Loucy (cell line): ENCODE results near the gene CABP5.

Experiments
- EZH2phosphoT487 ChIP-seq: fragments of 200-600 bp; IDR thresholded peaks from 2 replicates; pipeline ENCODE4 v1.6.1; 2018; ENCODE audit warnings: antibody characterized with exemption, mild to moderate bottlenecking, moderate library complexity, borderline replicate concordance
- TF ChIP-seq, protein P1 (sequence below): fragments of 200-600 bp; sonication (generic); conservative IDR thresholded peaks from 2 replicates; pipeline ENCODE4 v1.5.1; 2014; ENCODE audit warnings: mild to moderate bottlenecking, antibody characterized with exemption, low read length

- TF ChIP-seq, protein P1, sequence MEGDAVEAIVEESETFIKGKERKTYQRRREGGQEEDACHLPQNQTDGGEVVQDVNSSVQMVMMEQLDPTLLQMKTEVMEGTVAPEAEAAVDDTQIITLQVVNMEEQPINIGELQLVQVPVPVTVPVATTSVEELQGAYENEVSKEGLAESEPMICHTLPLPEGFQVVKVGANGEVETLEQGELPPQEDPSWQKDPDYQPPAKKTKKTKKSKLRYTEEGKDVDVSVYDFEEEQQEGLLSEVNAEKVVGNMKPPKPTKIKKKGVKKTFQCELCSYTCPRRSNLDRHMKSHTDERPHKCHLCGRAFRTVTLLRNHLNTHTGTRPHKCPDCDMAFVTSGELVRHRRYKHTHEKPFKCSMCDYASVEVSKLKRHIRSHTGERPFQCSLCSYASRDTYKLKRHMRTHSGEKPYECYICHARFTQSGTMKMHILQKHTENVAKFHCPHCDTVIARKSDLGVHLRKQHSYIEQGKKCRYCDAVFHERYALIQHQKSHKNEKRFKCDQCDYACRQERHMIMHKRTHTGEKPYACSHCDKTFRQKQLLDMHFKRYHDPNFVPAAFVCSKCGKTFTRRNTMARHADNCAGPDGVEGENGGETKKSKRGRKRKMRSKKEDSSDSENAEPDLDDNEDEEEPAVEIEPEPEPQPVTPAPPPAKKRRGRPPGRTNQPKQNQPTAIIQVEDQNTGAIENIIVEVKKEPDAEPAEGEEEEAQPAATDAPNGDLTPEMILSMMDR = no peak
- TF ChIP-seq EZH2phosphoT487 = no peak
Measured at GRCh38 chr19:48085076-48085475, 41.2 kb upstream of the CABP5 start.
